HG02840 (cell line): Measurements from ENCODE around the gene PFDN6.
A peak's percentile ranks its signal among the peaks of the same experiment; 100 is the strongest.
"Not testable (repeated sequence)": the region's sequence is repeated elsewhere in the genome, so short reads cannot be mapped to it uniquely, and the experiment has no call there.

ENCODE experiments used
- ATAC-seq: cut with Tn5 transposase; IDR thresholded peaks from one replicate; pipeline ENCODE4 v1.9.1; 2021; ENCODE audit warnings: mild to moderate bottlenecking, moderate library complexity, moderate number of reproducible peaks; ENCODE audit not compliant: unreplicated experiment, low FRiP score

The PFDN6 gene

DNA sequence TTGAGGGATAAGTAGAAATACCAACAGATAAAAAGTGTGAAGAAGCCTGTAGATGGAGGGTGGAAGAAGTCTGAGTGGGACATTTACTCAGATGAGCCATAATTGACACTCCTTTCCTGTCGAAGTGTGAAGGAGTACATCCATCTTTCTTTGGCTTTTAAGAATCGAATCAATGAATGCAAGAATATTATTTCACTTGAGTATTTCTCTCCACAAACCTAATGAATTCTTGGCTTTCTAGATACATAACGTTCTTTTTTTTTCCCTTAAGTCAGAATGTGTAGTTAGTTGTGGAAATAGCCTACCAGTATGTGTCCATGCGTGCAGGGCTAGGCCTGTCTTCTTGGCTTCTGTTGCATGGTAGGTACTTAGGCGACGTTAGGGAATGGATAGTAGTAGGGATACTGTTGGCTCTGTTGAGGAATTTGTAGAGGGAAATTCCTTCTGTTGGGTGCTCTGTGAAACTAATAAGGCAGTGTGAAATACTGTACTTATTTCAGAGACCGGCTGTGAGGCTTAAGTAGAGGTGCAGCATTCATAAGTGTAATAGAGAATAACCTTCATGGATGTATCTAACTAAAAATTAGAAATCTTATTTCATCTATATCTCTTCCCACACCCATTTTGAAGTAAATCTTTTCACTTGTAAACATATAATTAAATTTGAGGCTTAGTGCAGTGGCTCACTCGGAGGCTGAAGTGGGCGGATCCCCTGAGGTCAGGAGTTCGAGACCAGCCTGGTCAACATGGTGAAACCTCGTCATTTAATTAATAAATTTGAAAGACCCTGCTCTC lies 16.1 kb upstream of the PFDN6 start:
- ATAC-seq: no peak

DNA sequence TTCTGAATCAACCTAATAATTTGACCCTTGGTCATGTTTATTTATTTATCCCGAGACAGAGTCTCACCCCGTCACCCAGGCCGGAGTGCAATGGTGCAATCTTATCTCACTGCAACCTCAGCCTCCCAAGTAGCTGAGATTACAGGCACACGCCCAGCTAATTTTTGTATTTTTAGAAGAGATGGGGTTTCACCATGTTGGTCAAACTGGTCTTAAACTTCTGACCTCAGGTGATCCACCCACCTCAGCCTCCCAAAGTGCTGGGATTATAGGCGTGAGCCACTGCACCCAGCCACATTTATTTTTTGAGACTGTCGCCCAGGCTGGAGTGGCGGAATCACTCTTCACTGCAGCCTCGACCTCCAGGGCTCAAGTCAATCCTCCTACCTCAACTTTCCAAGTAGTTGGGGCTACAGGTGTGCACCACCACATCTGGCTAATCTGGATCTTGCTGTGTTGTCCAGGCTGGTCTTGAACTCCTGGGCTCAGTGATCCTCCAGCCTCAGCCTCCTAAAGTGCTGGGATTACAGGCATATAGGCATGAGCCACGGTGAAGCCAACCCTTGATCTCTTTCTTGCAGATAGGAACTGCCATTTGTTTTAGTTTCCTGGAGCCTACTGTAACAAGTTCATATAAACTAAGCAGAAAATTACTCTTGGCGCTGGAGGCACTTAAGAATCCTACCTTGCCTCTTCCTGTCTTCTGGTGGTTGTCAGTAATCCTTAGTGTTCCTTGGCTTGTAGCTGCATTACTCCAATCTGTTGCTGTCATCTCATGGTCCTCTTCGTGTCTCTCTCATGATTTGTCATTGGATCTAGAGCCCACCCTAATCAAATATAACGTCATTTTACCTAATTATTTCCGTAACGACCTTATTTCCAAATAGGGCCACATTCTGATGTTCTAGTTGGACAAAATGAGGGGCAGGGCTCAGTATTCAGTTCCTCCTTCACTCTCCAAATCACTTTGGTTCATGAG lies 15.2 kb upstream of the PFDN6 start:
- ATAC-seq: no peak

DNA sequence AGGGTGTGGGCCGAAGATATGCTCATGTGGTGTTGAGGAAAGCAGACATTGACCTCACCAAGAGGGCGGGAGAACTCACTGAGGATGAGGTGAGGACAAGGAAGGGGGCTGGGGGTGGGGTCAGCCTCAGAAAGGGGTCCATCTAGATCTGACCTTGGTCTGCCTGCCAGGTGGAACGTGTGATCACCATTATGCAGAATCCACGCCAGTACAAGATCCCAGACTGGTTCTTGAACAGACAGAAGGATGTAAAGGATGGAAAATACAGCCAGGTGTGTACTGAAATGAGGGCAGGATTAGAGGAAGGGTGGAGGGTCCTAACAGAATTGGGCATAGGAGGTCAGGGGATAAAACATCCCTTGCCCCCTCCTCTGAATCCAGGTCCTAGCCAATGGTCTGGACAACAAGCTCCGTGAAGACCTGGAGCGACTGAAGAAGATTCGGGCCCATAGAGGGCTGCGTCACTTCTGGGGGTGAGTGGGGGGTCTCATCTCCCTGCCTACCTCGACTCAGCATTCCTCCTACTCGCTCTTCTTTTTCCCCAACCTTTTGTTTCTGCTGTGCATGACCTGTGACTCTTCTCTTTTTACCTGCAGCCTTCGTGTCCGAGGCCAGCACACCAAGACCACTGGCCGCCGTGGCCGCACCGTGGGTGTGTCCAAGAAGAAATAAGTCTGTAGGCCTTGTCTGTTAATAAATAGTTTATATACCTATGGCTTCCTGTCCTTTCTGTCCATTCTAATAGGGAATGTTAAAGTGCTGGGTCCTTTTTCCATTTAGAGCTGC lies 13.4 kb upstream of the PFDN6 start:
- ATAC-seq: not testable (repeated sequence)

DNA sequence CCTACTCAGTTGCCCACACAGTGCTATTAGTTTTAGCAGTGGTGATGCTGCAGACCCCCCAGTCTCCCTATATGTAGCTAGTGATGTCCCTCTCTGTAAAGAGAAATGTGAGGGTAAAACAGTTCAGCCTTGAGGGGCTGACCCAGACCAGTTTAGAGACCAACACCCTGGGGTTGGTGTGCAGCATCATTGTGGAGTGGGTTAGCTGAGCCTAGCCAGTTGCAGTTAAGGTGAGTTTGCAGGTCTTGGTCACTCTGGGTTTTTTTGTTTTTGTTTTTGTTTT lies 12.9 kb upstream of the PFDN6 start:
- ATAC-seq: no peak

DNA sequence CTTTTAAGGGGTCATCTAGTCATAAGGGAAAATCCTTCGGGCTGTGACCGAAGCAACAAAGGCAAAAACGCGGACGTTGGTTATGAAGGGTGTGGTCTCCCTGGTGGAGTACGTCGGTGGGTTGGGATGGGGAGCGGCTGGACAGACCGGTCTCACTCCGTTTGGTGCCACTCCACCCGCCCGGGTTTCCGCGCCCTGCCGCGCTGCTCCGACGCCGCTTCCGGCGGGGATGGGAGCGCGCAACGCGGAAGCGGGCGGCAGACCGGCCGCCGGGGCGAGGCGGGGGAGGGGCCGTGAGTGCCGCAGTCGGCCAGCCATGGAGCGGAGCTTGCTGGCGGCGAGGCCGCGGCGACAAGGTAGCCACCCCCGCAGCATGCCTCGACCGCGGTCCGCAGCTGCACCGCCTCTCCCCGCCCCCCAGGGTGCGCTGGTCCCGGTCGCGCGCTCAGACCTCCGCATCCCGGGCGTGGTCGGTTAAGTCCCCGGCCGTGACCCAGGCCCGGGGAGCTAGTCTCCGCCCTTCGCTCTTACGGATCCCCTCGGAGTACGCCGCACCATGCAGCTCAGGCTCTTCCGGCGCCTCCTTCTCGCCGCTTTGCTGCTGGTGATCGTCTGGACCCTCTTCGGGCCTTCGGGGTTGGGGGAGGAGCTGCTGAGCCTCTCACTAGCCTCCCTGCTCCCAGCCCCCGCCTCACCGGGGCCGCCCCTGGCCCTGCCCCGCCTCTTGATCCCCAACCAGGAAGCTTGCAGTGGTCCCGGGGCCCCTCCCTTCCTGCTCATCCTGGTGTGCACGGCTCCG lies 12.3 kb upstream of the PFDN6 start, which contains the start of gene B3GALT4:
Gene B3GALT4, plus strand, starts transcription at position 260 of the 799 bp plus-strand sequence. Its CDS starts 297 bp downstream, at position 557.
- peak; percentile 51 for ATAC-seq

DNA sequence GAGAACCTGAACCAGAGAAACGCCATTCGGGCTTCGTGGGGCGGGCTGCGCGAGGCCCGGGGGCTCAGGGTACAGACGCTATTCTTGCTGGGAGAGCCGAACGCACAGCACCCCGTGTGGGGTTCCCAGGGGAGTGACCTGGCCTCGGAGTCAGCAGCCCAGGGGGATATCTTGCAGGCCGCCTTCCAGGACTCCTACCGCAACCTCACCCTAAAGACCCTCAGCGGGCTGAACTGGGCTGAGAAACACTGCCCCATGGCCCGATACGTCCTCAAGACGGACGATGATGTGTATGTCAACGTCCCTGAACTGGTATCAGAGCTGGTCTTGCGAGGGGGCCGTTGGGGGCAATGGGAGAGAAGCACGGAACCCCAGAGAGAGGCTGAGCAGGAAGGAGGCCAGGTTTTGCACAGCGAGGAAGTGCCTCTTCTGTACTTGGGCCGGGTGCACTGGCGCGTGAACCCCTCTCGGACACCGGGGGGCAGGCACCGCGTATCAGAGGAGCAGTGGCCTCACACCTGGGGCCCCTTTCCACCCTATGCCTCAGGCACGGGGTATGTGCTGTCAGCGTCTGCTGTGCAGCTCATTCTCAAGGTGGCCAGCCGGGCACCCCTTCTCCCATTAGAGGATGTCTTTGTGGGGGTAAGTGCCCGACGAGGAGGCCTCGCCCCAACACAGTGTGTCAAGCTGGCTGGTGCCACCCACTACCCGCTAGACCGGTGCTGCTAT lies 11.6 kb upstream of the PFDN6 start:
- ATAC-seq: no peak

DNA sequence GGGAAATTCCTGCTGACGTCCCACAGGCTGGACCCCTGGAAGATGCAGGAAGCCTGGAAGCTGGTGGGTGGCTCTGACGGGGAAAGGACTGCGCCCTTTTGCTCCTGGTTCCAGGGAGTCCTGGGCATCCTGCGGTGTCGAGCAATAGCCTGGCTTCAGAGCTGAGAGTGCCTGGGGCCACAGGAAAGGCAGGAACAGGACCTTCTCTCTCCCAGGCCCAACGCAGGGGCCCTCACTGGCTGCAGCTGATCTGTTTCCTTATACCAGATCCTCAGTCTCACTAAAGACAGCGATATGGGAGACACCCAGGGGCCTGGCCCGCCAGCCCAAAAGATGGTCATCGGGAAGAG lies 11.0 kb upstream of the PFDN6 start:
- ATAC-seq: no peak

DNA sequence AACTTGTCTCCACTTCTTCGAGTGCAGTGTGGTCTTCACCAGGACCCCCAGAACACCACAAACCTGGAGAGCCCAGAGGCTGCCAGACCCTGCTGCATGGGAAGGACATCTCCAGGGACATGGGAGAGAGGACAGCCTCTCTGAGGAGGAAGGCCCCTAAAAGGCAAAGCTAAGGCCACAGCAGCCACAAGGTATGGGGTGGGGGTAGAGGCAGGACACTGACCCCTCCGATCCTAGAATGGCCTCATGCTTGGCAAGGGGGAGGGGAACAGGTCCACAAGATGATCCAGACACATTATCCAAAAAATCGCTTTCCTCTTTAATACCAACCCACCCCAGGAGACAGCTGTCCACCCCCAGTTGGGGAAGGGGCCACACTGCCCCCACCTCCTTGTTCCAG lies 10.6 kb upstream of the PFDN6 start:
- no peak for ATAC-seq

DNA sequence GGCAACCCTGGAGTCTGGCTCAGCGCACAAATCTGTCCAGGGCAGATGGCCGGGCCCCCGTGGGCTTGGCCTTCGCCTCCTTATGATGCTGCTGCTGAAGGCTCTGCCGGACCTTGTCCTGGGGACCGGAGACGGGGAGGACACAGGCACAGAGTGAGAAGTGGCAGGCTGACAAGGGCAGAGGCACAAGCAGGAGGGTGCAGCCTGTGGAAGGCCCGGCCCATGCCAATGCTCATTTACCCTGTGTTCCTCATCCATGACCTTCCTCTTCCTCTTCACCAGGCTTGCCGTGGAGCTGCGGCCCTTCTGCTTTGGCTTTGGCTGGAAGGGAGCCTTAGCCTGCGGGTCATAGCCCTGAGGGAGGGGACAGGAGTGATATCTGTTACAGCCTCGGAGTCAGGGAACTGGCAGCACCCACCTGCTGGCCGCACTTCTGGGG lies 10.1 kb upstream of the PFDN6 start:
- ATAC-seq: no peak

DNA sequence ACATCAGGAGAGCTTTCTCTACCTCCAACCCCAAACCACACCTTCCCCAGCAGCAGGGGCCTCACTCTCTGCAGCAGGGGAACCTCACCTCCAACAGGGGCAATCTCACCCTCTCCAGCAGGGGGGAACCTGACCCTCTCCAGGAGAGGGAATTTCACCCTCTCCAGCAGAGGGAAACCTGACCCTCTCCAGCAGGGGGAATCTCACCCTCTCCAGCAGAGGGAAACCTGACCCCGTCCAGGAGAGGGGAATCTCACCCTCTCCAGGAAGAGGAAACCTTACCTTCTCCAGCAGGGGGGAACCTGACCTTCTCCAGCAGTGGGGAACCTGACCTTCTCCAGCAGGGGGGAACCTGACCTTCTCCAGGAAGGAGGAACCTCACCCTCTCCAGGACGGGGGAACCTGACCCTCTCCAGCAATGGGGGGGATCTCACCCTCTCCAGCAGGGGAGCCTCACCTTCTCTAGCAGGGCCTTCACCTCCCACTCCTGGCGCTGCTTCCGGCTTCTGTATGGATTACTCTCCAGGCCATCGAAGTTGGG lies 9.4 kb upstream of the PFDN6 start:
- no peak for ATAC-seq

DNA sequence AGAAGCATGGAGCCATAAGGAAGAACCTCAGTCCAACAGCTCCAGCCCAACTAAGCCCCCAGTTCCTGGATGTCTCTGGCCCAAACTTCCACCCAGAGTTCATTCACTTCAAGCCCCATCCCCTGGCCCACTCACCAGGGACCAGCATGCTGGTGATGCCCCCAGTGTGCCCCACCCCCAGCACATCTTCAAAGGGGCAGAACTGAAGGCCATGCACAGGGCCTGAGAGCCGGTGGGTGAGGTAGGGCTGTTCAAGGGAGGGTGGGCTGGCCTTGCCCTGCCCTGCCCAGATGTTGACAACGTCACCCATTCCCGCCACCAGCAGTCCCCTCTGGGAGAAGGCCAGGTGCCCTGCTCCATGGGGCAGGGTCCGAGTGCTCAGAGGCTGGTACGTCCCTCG lies 8.9 kb upstream of the PFDN6 start:
- ATAC-seq: no peak

DNA sequence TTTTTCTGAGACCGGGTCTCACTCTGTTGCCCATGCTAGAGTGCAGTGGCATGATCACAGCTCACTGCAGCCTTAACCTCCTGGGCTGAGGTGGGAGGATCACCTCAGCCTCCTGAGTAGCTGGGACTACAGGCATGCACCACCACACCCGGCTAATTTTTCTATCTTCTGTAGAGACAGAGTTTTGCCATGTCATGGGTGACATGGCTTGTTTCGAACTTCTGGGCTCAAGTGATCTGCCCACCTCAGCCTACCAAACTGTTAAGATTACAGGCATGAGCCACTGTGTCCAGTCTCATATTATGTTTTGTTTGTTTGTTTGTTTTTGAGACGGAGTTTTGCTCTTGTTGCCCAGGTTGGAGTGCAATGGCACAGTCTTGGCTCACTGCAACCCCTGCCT lies 4.2 kb upstream of the PFDN6 start:
- ATAC-seq: not testable (repeated sequence)

DNA sequence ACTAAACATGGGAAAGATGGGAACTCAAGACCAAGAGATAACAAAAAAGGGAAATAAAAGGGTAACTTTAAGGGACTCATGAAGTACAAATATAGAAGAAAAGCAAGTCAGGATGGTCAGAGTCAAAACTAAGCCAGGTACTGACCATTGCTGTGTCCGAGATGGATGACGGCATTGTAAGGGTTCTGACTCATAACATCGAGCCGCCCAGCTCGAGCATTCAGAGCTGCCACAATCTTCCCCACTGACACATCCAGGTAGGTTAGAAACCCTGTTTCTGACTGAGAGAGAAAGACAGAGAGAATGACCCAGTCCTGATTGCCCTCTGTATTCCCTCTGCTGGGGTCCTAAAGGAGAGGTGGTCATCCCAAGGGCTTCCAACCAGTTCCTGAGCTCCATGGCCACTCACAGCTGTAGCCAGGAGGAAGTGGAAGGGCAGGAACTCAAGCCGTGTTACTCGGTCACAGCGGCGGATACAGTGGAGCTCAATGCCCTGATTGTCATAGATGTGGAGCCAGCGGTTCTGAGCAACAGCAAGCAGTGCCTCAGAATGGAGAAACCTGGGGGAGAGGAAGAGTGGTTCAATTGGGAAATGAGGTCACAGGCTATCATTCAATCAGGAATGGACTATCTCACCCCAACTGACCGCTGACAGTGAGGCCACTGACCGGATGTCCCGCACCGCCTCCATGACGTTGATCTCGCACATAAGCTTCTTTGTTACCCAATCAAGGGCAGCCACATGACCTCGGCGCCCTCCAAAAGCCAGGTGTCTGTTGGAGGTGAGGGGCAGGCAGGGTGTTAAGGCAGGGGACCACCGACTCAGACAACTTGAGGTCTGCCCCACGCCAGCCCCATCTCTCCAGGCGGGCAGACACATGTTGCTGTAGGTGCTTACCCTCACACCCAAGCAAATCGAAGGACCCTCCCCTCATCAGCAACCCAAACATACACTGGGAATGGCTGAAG lies 2.2 kb upstream of the PFDN6 start:
- no peak for ATAC-seq

DNA sequence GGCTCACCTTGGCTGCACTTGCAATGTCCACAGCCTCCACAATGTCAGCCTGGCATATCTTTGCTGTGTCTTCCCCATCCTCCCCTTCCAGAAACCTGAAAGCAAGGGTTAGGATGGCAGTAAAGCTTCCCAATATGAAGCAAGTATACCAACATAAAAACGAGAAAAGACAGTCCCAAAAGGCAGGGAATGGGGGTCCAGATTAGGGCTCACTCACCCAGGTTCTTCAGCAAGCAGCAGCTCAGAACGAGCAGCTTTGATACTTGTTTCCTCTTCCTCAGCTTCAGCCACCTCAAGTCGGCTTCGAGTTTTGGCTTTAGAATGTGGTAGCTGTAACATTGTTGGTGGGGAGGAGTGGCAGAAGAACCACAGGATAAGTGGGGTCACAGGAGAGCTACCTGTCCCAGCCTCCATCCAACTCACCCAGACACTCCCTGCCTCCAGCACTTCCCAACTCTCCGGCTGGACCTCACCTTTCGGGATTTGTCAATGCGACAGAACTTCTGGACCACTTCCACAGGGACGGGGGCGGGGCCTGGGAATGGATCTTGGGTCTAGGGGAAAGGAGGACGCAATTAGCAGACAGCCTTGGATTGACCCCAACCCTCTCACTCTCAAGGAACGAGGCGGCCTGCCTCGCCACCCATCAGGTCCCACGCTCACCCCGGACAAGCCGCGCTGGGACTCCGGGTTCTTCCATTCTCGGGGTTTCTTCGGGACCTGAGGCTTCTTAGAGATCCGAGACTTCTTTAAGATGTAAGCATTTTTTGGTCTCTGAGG lies 1.1 kb upstream of the PFDN6 start:
- ATAC-seq: peak; percentile 8

DNA sequence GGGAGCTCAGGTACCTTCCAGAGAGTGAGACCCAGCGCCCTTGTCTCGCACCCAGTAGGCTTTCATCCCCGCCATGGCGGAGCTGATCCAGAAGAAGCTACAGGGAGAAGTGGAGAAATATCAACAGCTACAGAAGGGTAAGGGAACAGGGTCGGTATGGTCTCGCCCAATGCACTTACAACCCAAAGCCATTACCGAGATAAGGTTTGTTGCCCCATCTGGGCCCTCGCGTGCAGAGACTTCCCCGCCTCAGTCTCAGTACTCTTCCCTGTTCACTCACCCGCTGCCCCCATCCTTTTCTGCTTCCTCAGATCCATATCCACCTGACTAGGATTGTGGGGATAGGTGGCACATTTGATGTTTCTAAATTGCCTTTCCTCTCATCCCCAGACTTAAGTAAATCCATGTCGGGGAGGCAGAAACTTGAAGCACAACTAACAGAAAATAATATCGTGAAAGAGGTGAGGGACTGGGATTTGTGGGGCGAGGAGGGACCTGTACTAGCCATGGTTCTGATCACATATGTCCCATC lies 449 bp downstream of the PFDN6 start:
- ATAC-seq: peak; percentile 20

DNA sequence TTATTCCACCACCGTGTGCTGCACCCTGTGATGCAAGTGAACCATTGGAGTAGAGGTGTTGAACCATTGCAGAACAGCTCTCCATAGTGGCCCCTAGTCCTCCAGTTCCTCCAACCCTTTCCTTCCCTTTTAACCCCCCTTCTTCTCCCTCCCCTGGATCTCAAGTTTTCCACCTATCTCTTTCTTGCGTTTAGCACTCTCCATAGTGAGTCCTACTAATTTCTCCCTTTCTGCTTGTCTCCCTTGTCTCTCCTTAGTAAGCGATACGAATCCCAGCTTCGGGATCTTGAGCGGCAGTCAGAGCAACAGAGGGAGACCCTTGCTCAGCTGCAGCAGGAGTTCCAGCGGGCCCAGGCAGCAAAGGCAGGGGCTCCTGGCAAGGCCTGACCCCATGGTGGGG lies 1.1 kb downstream of the PFDN6 start:
- ATAC-seq: no peak
